BLaER1 treated with 17β-estradiol and CSF1 and Interleukin-3, amounts not matched to agents 10 nM and 100 nM (cell line): ENCODE measurements around the gene SCUBE3.

Source experiments
- H3K27ac ChIP-seq, 11 experiments: shearing (Covaris generic); formaldehyde crosslinking; 2 replicates each; pipeline ENCODE4 v1.8.1; 2022
- H3K27me3 ChIP-seq, 11 experiments: shearing (Covaris generic); formaldehyde crosslinking; 2 replicates each; pipeline ENCODE4 v1.8.1; 2022
- H3K36me3 ChIP-seq, 11 experiments: shearing (Covaris generic); formaldehyde crosslinking; 2 replicates each; pipeline ENCODE4 v1.8.1; 2022
- H3K4me1 ChIP-seq, 10 experiments: shearing (Covaris generic); formaldehyde crosslinking; 2 replicates each; pipeline ENCODE4 v1.8.1; 2022
- H3K4me2 ChIP-seq, 11 experiments: shearing (Covaris generic); formaldehyde crosslinking; 2 replicates each; pipeline ENCODE4 v1.8.1; 2022
- H3K4me3 ChIP-seq, 10 experiments: shearing (Covaris generic); formaldehyde crosslinking; 2 replicates each; pipeline ENCODE4 v1.8.1; 2022
- H3K9ac ChIP-seq, 11 experiments: shearing (Covaris generic); formaldehyde crosslinking; 2 replicates each; pipeline ENCODE4 v1.8.1; 2022
- H3K9me3 ChIP-seq, 11 experiments: shearing (Covaris generic); formaldehyde crosslinking; replicated peaks in 1 of 11; 2 replicates each; pipeline ENCODE4 v1.8.1; 2022
- H4K20me1 ChIP-seq, 11 experiments: shearing (Covaris generic); formaldehyde crosslinking; 2 replicates each; pipeline ENCODE4 v1.8.1; 2022
- Cebpa-rat ChIP-seq, 11 experiments: shearing (Covaris generic); IDR thresholded peaks; 2 replicates each; pipeline ENCODE4 v1.8.1; 2022

Gene SCUBE3

GRCh38 chr6:35185971-35186370 is 27.8 kb upstream of the SCUBE3 start:
- no peaks in the 10 kb centered on the region for H3K4me1 ChIP-seq
- no peak overlapping the region for H3K27ac ChIP-seq
- H3K4me2 ChIP-seq = no peak overlapping the region

GRCh38 chr6:35186571-35186970 is 27.2 kb upstream of the SCUBE3 start:
- no peak for TF ChIP-seq Cebpa-rat (IDR thresholded peaks at IDR 0.05)

More at GRCh38 chr6:35185971-35186370, 27.8 kb upstream of the SCUBE3 start:
- Histone ChIP-seq H4K20me1 (no peaks in the 10 kb centered on the region), H3K27me3 (no peaks in the 10 kb centered on the region), H3K36me3 (no peaks in the 10 kb centered on the region), H3K9me3 (no peaks in the 10 kb centered on the region), H3K4me3 (no peak overlapping the region), H3K9ac (no peak overlapping the region)
- no peak for TF ChIP-seq Cebpa-rat (IDR thresholded peaks at IDR 0.05)

GRCh38 chr6:35188886-35189285 is 24.9 kb upstream of the SCUBE3 start:
- Histone ChIP-seq H3K36me3 (no peaks in the 10 kb centered on the region), H4K20me1 (no peaks in the 10 kb centered on the region), H3K9me3 (no peaks in the 10 kb centered on the region), H3K9ac (no peak overlapping the region), H3K4me3 (no peak overlapping the region), H3K27ac (no peak overlapping the region), H3K27me3 (no peaks in the 10 kb centered on the region), H3K4me2 (no peak overlapping the region), H3K4me1 (no peaks in the 10 kb centered on the region)
- no peak for TF ChIP-seq Cebpa-rat (IDR thresholded peaks at IDR 0.05)

More at GRCh38 chr6:35186571-35186970, 27.2 kb upstream of the SCUBE3 start:
- no peaks in the 10 kb centered on the region for H3K9me3 ChIP-seq
- no peaks in the 10 kb centered on the region for H4K20me1 ChIP-seq
- H3K4me3 ChIP-seq = no peak overlapping the region
- no peaks in the 10 kb centered on the region for H3K4me1 ChIP-seq
- H3K27ac ChIP-seq = no peak overlapping the region
- H3K4me2 ChIP-seq = no peak overlapping the region
- H3K9ac ChIP-seq = no peak overlapping the region
- H3K36me3 ChIP-seq = no peaks in the 10 kb centered on the region
- no peaks in the 10 kb centered on the region for H3K27me3 ChIP-seq

GRCh38 chr6:35190306-35190705 is 23.4 kb upstream of the SCUBE3 start:
- no peak overlapping the region for H3K4me2 ChIP-seq

GRCh38 chr6:35191889-35192288 is 21.9 kb upstream of the SCUBE3 start:
- Histone ChIP-seq H3K36me3 (no peaks in the 10 kb centered on the region), H3K27me3 (no peaks in the 10 kb centered on the region), H3K9ac (no peak overlapping the region), H4K20me1 (no peaks in the 10 kb centered on the region), H3K4me2 (no peak overlapping the region), H3K27ac (no peak overlapping the region), H3K4me1 (no peaks in the 10 kb centered on the region), H3K4me3 (no peak overlapping the region), H3K9me3 (no peaks in the 10 kb centered on the region)
- TF ChIP-seq Cebpa-rat (IDR thresholded peaks at IDR 0.05) = no peak

More at GRCh38 chr6:35190306-35190705, 23.4 kb upstream of the SCUBE3 start:
- H3K4me1 ChIP-seq = no peaks in the 10 kb centered on the region
- H3K4me3 ChIP-seq = no peak overlapping the region
- no peaks in the 10 kb centered on the region for H3K27me3 ChIP-seq
- no peak for TF ChIP-seq Cebpa-rat (IDR thresholded peaks at IDR 0.05)
- H3K9ac ChIP-seq = no peak overlapping the region
- H4K20me1 ChIP-seq = no peaks in the 10 kb centered on the region
- no peak overlapping the region for H3K27ac ChIP-seq
- H3K36me3 ChIP-seq = no peaks in the 10 kb centered on the region
- H3K9me3 ChIP-seq = no peaks in the 10 kb centered on the region

- Histone ChIP-seq H3K9me3 (no peaks in the 10 kb centered on the region), H4K20me1 (no peaks in the 10 kb centered on the region), H3K27me3 (no peaks in the 10 kb centered on the region), H3K9ac (no peak overlapping the region), H3K4me3 (no peak overlapping the region), H3K36me3 (no peaks in the 10 kb centered on the region), H3K4me1 (no peaks in the 10 kb centered on the region), H3K4me2 (no peak overlapping the region), H3K27ac (no peak overlapping the region)
- TF ChIP-seq Cebpa-rat (IDR thresholded peaks at IDR 0.05) = no peak
Measured at GRCh38 chr6:35192301-35192860, 21.4 kb upstream of the SCUBE3 start.

- no peak overlapping the region for H3K9ac ChIP-seq
- TF ChIP-seq Cebpa-rat (IDR thresholded peaks at IDR 0.05) = no peak
Measured at GRCh38 chr6:35194390-35194789, 19.4 kb upstream of the SCUBE3 start.

GRCh38 chr6:35195120-35195780 is 18.5 kb upstream of the SCUBE3 start:
- Histone ChIP-seq H3K4me1 (no peaks in the 10 kb centered on the region), H3K4me3 (no peak overlapping the region)

More at GRCh38 chr6:35194390-35194789, 19.4 kb upstream of the SCUBE3 start:
- no peak overlapping the region for H3K4me2 ChIP-seq
- no peaks in the 10 kb centered on the region for H3K36me3 ChIP-seq
- H3K27me3 ChIP-seq = no peaks in the 10 kb centered on the region
- no peaks in the 10 kb centered on the region for H3K4me1 ChIP-seq
- no peaks in the 10 kb centered on the region for H3K9me3 ChIP-seq
- no peak overlapping the region for H3K27ac ChIP-seq
- no peak overlapping the region for H3K4me3 ChIP-seq
- no peaks in the 10 kb centered on the region for H4K20me1 ChIP-seq

GRCh38 chr6:35197196-35197595 is 16.6 kb upstream of the SCUBE3 start:
- H3K4me1 ChIP-seq = peaks cover 0 to 5% (median 4%) of the 10 kb centered on the region in 10 experiments; a peak in 5 of 20 replicates
- H3K27me3 ChIP-seq = no peaks in the 10 kb centered on the region
- no peak overlapping the region for H3K27ac ChIP-seq
- H3K4me2 ChIP-seq = no peak overlapping the region
- H3K36me3 ChIP-seq = no peaks in the 10 kb centered on the region
- no peak overlapping the region for H3K9ac ChIP-seq
- H3K4me3 ChIP-seq = no peak overlapping the region
- H4K20me1 ChIP-seq = no peaks in the 10 kb centered on the region
- no peak for TF ChIP-seq Cebpa-rat (IDR thresholded peaks at IDR 0.05)
- no peaks in the 10 kb centered on the region for H3K9me3 ChIP-seq

More at GRCh38 chr6:35195120-35195780, 18.5 kb upstream of the SCUBE3 start:
- no peaks in the 10 kb centered on the region for H3K9me3 ChIP-seq
- no peaks in the 10 kb centered on the region for H3K27me3 ChIP-seq
- no peak overlapping the region for H3K4me2 ChIP-seq
- no peak overlapping the region for H3K9ac ChIP-seq
- H4K20me1 ChIP-seq = no peaks in the 10 kb centered on the region
- TF ChIP-seq Cebpa-rat (IDR thresholded peaks at IDR 0.05) = no peak
- H3K27ac ChIP-seq = no peak overlapping the region
- H3K36me3 ChIP-seq = no peaks in the 10 kb centered on the region

GRCh38 chr6:35199866-35200265 is 13.9 kb upstream of the SCUBE3 start:
- H3K36me3 ChIP-seq = no peaks in the 10 kb centered on the region
- no peak overlapping the region for H3K27ac ChIP-seq
- peaks cover 0 to 8% (median 4%) of the 10 kb centered on the region in 10 experiments; a peak in 6 of 20 replicates for H3K4me1 ChIP-seq
- no peak overlapping the region for H3K9ac ChIP-seq
- H3K4me3 ChIP-seq = no peak overlapping the region
- no peaks in the 10 kb centered on the region for H4K20me1 ChIP-seq
- no peak for TF ChIP-seq Cebpa-rat (IDR thresholded peaks at IDR 0.05)
- no peak overlapping the region for H3K4me2 ChIP-seq
- no peaks in the 10 kb centered on the region for H3K9me3 ChIP-seq
- no peaks in the 10 kb centered on the region for H3K27me3 ChIP-seq
